ENCODE data around the gene PCDH10. TPM values are rescaled to one million over a fixed set of nuclear protein-coding genes. Genes with fewer than 3 reads are reported as not detected.

PCDH10 gene
- total RNA-seq, 1 donor from 2014 or later = 14.6 TPM

DNA sequence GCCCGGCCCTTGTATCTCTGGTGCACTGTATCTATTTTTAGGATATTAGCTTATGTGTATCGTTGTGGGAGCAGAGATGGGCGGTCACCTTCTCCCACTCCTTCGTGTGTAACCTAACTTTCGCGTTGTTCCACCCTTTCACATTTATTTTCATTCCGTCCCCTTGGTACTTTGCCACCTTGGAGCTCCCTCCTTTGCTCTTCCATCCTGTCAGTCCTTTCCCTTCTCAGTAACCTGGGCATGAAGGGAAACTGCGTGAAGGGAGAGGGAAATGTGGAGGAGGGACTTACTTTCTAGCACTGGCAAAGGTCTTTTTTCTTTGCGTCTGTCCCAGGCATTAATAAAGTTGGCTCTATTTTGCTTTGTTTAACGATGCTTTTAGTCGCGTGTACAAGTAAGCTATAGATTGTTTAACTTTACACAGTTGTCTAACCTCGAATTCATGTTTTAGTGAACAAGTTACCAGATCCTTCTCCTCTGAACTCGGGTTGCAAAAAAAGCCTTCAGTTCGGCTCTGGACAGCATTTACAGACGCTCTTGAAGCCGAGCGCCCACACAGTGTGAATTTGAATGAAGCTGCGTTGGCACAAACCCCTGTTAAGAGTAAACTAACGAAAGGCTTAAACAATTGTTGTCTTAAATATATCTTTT lies 3.9 kb downstream of the PCDH10 start:
- Mint-ChIP-seq H3K4me3 (ENCODE audit: unreplicated experiment) (peak overlapping the region; percentile 90), H3K4me1 (ENCODE audit: unreplicated experiment) (peaks cover 44% of the 10 kb centered on the region), H3K27ac (ENCODE audit: unreplicated experiment) (peak overlapping the region; percentile 83), H3K27me3 (ENCODE audit: unreplicated experiment) (no peaks in the 10 kb centered on the region), H3K36me3 (ENCODE audit: unreplicated experiment) (no peaks in the 10 kb centered on the region), H3K9me3 (ENCODE audit: unreplicated experiment) (no peaks in the 10 kb centered on the region)
- no peak for DNase-seq (ENCODE audit: extremely low spot score, unreplicated experiment)
- TF ChIP-seq, protein P1, sequence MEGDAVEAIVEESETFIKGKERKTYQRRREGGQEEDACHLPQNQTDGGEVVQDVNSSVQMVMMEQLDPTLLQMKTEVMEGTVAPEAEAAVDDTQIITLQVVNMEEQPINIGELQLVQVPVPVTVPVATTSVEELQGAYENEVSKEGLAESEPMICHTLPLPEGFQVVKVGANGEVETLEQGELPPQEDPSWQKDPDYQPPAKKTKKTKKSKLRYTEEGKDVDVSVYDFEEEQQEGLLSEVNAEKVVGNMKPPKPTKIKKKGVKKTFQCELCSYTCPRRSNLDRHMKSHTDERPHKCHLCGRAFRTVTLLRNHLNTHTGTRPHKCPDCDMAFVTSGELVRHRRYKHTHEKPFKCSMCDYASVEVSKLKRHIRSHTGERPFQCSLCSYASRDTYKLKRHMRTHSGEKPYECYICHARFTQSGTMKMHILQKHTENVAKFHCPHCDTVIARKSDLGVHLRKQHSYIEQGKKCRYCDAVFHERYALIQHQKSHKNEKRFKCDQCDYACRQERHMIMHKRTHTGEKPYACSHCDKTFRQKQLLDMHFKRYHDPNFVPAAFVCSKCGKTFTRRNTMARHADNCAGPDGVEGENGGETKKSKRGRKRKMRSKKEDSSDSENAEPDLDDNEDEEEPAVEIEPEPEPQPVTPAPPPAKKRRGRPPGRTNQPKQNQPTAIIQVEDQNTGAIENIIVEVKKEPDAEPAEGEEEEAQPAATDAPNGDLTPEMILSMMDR (IDR thresholded peaks at IDR 0.05) = no peak

DNA sequence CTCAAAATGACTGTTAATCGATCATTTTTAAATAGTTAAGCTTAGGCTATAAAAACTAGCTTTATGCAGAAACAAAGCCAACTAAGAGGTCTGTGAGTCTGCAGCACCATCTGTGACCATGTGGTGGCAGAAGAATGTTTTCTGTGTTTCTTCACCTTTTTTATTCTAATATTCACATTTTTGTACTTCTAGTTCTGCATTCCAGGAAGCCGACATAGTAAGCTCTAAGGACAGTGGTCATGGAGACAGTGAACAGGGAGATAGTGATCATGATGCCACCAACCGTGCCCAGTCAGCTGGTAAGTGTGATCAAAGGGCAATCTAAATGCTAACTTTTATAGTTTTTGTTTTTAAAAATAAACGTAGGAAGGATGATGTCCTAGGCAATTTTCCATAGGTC lies 5.6 kb downstream of the PCDH10 start:
- Mint-ChIP-seq H3K27me3 (ENCODE audit: unreplicated experiment) (no peaks in the 10 kb centered on the region), H3K4me1 (ENCODE audit: unreplicated experiment) (peaks cover 34% of the 10 kb centered on the region), H3K9me3 (ENCODE audit: unreplicated experiment) (no peaks in the 10 kb centered on the region), H3K36me3 (ENCODE audit: unreplicated experiment) (no peaks in the 10 kb centered on the region), H3K4me3 (ENCODE audit: unreplicated experiment) (no peak overlapping the region), H3K27ac (ENCODE audit: unreplicated experiment) (no peak overlapping the region)
- TF ChIP-seq, protein P1 (IDR thresholded peaks at IDR 0.05) = peak; percentile 86
- no peak for DNase-seq (ENCODE audit: extremely low spot score, unreplicated experiment)

DNA sequence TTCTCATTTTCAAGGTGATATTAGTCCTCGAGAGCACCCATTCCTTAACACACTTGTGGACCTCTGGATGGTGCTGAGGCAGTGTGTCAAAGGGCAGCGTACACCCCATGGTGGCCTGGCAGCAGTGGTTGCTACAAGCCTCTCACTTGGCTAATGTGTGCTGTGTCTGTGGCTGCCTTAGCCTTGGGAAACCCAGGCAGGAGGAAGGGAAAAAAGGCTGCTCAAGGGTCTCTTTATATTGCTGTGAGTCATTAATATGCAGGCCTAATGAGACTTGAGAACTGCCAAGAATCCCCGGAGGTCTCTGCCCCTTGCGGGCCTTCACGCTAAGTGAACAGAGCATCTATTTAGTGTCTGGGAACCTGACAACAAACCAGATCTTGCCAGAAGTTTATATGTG lies 7.0 kb downstream of the PCDH10 start:
- Mint-ChIP-seq H3K36me3 (ENCODE audit: unreplicated experiment) (no peaks in the 10 kb centered on the region), H3K9me3 (ENCODE audit: unreplicated experiment) (no peaks in the 10 kb centered on the region), H3K27me3 (ENCODE audit: unreplicated experiment) (no peaks in the 10 kb centered on the region), H3K4me3 (ENCODE audit: unreplicated experiment) (no peak overlapping the region), H3K4me1 (ENCODE audit: unreplicated experiment) (peaks cover 22% of the 10 kb centered on the region), H3K27ac (ENCODE audit: unreplicated experiment) (no peak overlapping the region)
- no peak for DNase-seq (ENCODE audit: extremely low spot score, unreplicated experiment)
- TF ChIP-seq, protein P1 (IDR thresholded peaks at IDR 0.05) = no peak

DNA sequence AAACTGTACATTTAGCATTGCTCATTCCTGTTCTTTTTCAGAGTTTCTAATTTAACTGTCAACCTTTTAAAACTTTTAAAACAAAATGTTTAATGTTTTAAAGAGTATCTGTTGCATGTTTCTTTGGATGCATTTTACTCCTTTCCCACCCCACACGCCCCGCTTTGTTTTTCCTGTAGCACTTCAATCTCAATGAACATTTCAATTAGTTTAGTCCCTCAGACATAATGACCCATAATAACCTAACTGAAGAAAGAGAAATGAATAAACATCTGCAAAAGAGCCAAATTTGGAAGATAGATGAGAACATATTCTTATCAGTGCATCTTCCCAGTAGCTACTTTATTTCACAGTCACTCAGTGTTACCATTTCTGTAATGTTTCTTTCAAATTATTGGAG lies 7.5 kb downstream of the PCDH10 start:
- H3K36me3 Mint-ChIP-seq (ENCODE audit: unreplicated experiment) = no peaks in the 10 kb centered on the region
- H3K27ac Mint-ChIP-seq (ENCODE audit: unreplicated experiment) = no peak overlapping the region
- no peaks in the 10 kb centered on the region for H3K27me3 Mint-ChIP-seq (ENCODE audit: unreplicated experiment)
- DNase-seq (ENCODE audit: extremely low spot score, unreplicated experiment) = no peak
- no peak overlapping the region for H3K4me3 Mint-ChIP-seq (ENCODE audit: unreplicated experiment)
- H3K9me3 Mint-ChIP-seq (ENCODE audit: unreplicated experiment) = no peaks in the 10 kb centered on the region
- peaks cover 17% of the 10 kb centered on the region for H3K4me1 Mint-ChIP-seq (ENCODE audit: unreplicated experiment)
- TF ChIP-seq, protein P1 (IDR thresholded peaks at IDR 0.05) = no peak

DNA sequence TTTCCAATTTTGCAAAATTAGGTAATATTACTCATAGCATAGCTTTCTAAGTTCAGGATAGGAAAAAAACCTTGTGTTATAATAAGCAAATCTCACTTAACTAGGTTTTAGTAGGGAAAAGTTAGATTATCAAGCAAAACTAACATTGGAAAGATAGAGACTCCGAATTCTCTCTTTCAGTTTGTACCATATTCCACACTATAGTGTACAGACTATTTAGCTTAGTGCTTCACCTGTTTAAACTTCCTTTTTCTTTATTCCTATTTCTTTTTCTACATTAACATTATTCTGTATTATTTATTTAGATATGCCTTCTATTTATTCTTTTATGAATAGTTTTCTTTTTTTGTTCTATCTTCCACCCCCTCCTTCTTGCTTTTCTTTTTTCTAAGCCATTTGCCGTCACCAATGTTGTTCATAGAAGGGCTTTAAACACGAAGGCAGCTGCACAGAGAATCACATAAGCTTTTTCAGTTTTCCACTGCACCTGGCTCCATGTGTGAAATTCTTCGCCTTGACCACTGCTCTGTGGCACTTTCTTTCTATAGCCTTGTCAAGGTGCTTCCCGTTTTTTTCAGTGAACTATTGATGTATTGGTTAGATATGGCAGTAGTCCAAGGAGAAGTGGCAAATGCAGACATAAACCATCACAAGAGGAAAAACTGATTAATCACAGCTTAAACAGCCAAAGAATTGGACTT lies 8.5 kb downstream of the PCDH10 start:
- Mint-ChIP-seq H3K9me3 (ENCODE audit: unreplicated experiment) (no peaks in the 10 kb centered on the region), H3K4me3 (ENCODE audit: unreplicated experiment) (no peak overlapping the region), H3K27me3 (ENCODE audit: unreplicated experiment) (no peaks in the 10 kb centered on the region), H3K27ac (ENCODE audit: unreplicated experiment) (no peak overlapping the region), H3K4me1 (ENCODE audit: unreplicated experiment) (peaks cover 12% of the 10 kb centered on the region), H3K36me3 (ENCODE audit: unreplicated experiment) (no peaks in the 10 kb centered on the region)
- DNase-seq (ENCODE audit: extremely low spot score, unreplicated experiment) = no peak
- TF ChIP-seq, protein P1 (IDR thresholded peaks at IDR 0.05) = no peak
